ENCODE data around the gene FGF14. TPM values are rescaled to one million over a fixed set of nuclear protein-coding genes. Genes with fewer than 3 reads are reported as not detected.

The FGF14 gene
- total RNA-seq, 1 donor from 2014 or later = 0.52 TPM

DNA sequence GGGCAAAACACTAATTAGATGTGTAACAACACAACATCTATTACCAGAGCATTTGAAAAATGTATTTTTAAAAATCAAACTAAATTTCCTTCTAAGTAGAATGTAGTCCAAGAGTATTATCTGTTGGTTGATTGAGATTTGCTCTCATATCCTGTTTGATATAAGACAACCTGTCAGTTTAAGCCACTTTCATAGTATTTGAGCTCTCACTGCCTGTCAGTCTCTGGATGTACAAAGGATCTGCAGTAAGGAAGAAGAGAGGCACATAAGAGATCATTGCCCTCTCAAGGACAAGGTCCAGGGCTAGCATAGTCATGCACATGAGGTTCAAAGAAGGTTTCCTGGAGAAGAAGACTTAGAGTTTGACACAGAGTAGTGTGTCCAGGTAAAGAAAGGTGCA is 57.4 kb downstream of the FGF14 start:
- Histone ChIP-seq H3K9ac (ENCODE audit: low read depth in 1 of 3, low read length in 3 of 3) (no peak overlapping the region), H3K4me3 (ENCODE audit: low read length in 3 of 3) (no peak overlapping the region), H3K9me3 (ENCODE audit: control insufficient read depth in 3 of 3, low read length in 3 of 3) (no peaks in the 10 kb centered on the region), H3K27me3 (ENCODE audit: control insufficient read depth in 3 of 3, insufficient read depth in 3 of 3, low read length in 3 of 3) (no peaks in the 10 kb centered on the region), H3K27ac (ENCODE audit: low read depth, low read length) (no peak overlapping the region), H3K4me1 (ENCODE audit: control insufficient read depth in 3 of 3, insufficient read depth in 3 of 3, low read length in 3 of 3) (no peaks in the 10 kb centered on the region), H3K36me3 (ENCODE audit: control insufficient read depth in 3 of 3, insufficient read depth in 3 of 3, low read length in 3 of 3) (no peaks in the 10 kb centered on the region)

DNA sequence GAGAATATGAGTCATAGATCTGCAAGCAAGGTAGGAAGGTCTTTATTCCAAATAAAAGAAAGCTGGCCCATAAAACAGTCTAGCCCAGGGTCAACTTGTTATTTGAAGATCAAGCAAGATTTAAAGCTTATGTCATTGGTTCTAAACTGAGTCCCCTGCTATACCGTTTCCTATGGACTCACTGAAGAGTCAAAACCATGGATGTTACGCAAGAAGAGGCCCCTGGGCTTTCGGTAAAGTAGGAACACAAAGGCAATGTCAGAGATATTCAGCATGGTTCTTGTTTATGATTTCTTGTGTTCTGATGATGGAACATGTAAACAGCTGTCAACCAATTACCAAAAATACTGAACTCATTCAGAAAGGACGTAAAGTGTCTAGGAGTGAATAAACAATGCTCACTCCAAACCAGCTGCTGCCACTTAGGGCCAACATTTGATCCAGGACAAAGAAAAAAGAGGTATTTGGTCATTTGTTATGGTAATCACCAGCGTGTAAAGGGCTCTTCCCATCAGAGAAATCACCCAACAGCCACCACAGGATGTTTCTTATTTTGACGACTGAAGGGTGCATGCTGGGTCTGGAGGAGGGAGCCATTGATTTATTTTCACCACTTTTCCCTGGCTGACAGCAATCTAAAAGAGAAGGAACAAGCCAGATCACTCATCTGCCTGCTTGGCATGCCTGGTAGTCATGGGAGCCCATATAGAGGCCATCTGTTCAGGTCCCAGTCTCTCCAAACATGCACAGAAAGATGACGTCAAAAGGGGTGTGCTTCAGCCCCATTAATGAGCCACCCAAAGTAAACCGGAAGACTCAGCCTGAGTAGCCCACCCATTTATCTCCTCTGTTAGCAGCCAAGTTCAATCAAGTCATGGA is 68.3 kb downstream of the FGF14 start:
- Histone ChIP-seq H3K9me3 (ENCODE audit: control insufficient read depth in 3 of 3, low read length in 3 of 3) (no peaks in the 10 kb centered on the region), H3K9ac (ENCODE audit: low read depth in 1 of 3, low read length in 3 of 3) (no peak overlapping the region), H3K36me3 (ENCODE audit: control insufficient read depth in 3 of 3, insufficient read depth in 3 of 3, low read length in 3 of 3) (no peaks in the 10 kb centered on the region), H3K4me1 (ENCODE audit: control insufficient read depth in 3 of 3, insufficient read depth in 3 of 3, low read length in 3 of 3) (no peaks in the 10 kb centered on the region), H3K27ac (ENCODE audit: low read depth, low read length) (no peak overlapping the region), H3K27me3 (ENCODE audit: control insufficient read depth in 3 of 3, insufficient read depth in 3 of 3, low read length in 3 of 3) (no peaks in the 10 kb centered on the region), H3K4me3 (ENCODE audit: low read length in 3 of 3) (no peak overlapping the region)

DNA sequence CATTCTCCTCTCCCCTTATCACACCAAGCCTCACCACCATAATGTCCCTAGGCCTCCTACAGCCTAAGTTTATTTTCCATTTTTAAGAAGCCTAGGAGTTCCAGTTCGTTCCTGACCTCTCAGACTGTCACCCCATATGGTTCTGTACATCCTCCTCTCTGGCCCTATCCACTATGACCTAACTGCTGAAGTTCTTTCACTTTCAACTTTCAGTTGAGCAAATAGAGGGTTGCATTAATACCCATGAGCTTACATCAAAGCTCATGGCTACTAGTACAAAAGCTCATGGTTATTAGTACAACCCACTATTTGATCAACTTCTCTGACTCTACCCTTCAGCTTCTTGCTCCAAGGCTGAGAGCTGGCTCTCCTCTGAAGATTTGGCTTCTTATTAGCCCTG is 72.9 kb downstream of the FGF14 start:
- H3K4me3 ChIP-seq (ENCODE audit: low read length in 3 of 3) = no peak overlapping the region
- H3K9ac ChIP-seq (ENCODE audit: low read depth in 1 of 3, low read length in 3 of 3) = no peak overlapping the region
- no peaks in the 10 kb centered on the region for H3K27me3 ChIP-seq (ENCODE audit: control insufficient read depth in 3 of 3, insufficient read depth in 3 of 3, low read length in 3 of 3)
- H3K27ac ChIP-seq (ENCODE audit: low read depth, low read length) = no peak overlapping the region
- no peaks in the 10 kb centered on the region for H3K36me3 ChIP-seq (ENCODE audit: control insufficient read depth in 3 of 3, insufficient read depth in 3 of 3, low read length in 3 of 3)
- no peaks in the 10 kb centered on the region for H3K4me1 ChIP-seq (ENCODE audit: control insufficient read depth in 3 of 3, insufficient read depth in 3 of 3, low read length in 3 of 3)
- H3K9me3 ChIP-seq (ENCODE audit: control insufficient read depth in 3 of 3, low read length in 3 of 3) = no peaks in the 10 kb centered on the region

DNA sequence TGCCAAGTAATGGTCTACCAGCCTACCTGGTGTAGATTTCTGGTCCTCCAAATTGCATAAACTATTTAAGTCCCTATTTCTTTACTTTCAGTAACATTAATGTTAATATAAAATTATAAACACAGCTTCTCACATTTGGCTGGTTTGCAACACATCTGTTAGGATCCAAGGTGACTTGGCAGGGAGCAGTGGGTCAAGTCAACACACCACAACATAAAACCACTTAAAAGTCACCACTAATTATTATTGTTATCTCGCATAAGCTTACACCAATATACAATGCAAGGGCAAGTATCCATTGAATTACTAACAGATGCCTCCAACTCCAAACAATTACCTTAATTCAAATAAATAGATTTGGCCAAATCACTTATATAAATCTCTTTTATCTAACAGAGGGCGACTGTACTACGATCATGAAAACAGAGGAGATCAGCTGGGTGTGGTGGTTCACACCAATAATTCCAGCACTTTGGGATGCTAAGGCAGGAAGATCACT is 74.7 kb downstream of the FGF14 start:
- Histone ChIP-seq H3K27ac (ENCODE audit: low read depth, low read length) (no peak overlapping the region), H3K9me3 (ENCODE audit: control insufficient read depth in 3 of 3, low read length in 3 of 3) (no peaks in the 10 kb centered on the region), H3K9ac (ENCODE audit: low read depth in 1 of 3, low read length in 3 of 3) (no peak overlapping the region), H3K36me3 (ENCODE audit: control insufficient read depth in 3 of 3, insufficient read depth in 3 of 3, low read length in 3 of 3) (no peaks in the 10 kb centered on the region), H3K27me3 (ENCODE audit: control insufficient read depth in 3 of 3, insufficient read depth in 3 of 3, low read length in 3 of 3) (no peaks in the 10 kb centered on the region), H3K4me3 (ENCODE audit: low read length in 3 of 3) (no peak overlapping the region), H3K4me1 (ENCODE audit: control insufficient read depth in 3 of 3, insufficient read depth in 3 of 3, low read length in 3 of 3) (no peaks in the 10 kb centered on the region)

DNA sequence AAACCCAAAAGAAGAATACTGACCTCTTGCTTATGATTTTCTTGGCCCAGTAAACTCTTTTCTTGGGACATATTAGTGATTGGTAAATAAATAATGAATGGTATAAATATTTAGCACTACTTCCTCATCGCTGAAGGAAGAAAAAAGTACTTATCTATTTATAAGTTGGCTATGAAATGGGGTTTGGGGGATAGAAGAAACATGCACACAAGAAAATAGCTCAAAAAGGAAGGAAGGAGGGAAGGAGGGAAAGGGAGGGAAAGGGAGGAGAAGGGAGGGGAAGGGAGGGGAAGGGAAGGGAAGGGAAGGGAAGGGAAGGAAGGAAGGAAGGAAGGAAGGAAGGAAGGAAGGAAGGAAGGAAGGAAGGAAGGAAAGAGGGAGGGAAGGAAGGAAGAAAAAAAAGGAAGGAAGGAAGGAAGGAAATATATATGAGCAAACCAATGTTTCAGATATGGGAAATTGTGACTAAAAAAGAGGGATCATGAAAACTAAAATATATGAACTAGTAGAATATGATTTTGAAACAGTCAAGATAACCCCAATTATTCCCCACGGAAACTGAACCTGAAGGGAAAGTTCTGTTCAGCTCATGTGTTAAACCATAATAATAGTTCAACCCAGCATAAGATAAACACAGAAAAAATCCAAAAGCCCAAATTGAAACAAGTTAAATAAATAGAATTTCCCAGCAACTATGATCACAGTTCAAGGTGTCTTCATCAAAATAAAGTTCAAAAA is 75.3 kb downstream of the FGF14 start:
- H3K4me1 ChIP-seq (ENCODE audit: control insufficient read depth in 3 of 3, insufficient read depth in 3 of 3, low read length in 3 of 3) = no peaks in the 10 kb centered on the region
- H3K27me3 ChIP-seq (ENCODE audit: control insufficient read depth in 3 of 3, insufficient read depth in 3 of 3, low read length in 3 of 3) = no peaks in the 10 kb centered on the region
- no peak overlapping the region for H3K27ac ChIP-seq (ENCODE audit: low read depth, low read length)
- no peaks in the 10 kb centered on the region for H3K36me3 ChIP-seq (ENCODE audit: control insufficient read depth in 3 of 3, insufficient read depth in 3 of 3, low read length in 3 of 3)
- H3K9me3 ChIP-seq (ENCODE audit: control insufficient read depth in 3 of 3, low read length in 3 of 3) = no peaks in the 10 kb centered on the region
- H3K4me3 ChIP-seq (ENCODE audit: low read length in 3 of 3) = no peak overlapping the region
- H3K9ac ChIP-seq (ENCODE audit: low read depth in 1 of 3, low read length in 3 of 3) = no peak overlapping the region

DNA sequence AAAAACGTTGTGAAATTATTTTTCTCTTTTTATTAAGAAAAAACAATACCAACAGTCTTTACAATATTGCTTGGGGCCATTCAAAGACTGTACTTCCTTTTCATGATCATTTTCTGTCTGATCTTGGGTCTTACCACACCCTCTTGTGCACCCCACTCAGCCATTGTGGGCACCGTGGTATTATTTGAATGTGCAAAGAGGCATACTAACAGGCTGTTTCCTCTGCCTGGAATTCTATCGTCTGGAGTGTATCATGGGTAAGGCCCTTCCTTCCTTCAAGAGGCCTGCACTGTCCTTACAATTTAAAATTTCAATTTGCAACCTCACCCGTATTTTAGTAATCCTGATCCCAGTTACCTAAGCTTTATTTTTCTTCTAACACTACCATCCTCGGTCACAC is 76.5 kb downstream of the FGF14 start:
- no peak overlapping the region for H3K27ac ChIP-seq (ENCODE audit: low read depth, low read length)
- no peaks in the 10 kb centered on the region for H3K4me1 ChIP-seq (ENCODE audit: control insufficient read depth in 3 of 3, insufficient read depth in 3 of 3, low read length in 3 of 3)
- no peaks in the 10 kb centered on the region for H3K27me3 ChIP-seq (ENCODE audit: control insufficient read depth in 3 of 3, insufficient read depth in 3 of 3, low read length in 3 of 3)
- H3K36me3 ChIP-seq (ENCODE audit: control insufficient read depth in 3 of 3, insufficient read depth in 3 of 3, low read length in 3 of 3) = no peaks in the 10 kb centered on the region
- H3K4me3 ChIP-seq (ENCODE audit: low read length in 3 of 3) = no peak overlapping the region
- no peak overlapping the region for H3K9ac ChIP-seq (ENCODE audit: low read depth in 1 of 3, low read length in 3 of 3)
- no peaks in the 10 kb centered on the region for H3K9me3 ChIP-seq (ENCODE audit: control insufficient read depth in 3 of 3, low read length in 3 of 3)

DNA sequence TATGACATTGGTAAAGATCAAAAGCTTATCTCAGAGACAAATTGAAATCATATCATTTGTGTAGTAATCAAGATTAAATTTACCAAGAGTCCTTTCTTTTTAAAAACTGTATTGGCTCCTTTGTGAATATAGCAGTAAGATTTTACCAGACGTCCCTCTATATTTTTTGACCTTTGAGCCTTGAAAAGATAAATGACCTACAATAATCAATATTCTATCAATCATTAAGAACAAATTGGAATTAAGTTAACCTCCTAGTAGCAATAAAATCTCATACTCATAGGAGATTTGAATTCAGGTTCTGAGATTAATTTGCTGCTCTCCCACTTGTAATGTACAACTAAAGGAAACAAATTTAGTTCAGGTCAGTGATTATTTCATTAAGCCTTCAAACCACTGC is 78.3 kb downstream of the FGF14 start:
- Histone ChIP-seq H3K4me1 (ENCODE audit: control insufficient read depth in 3 of 3, insufficient read depth in 3 of 3, low read length in 3 of 3) (no peaks in the 10 kb centered on the region), H3K27me3 (ENCODE audit: control insufficient read depth in 3 of 3, insufficient read depth in 3 of 3, low read length in 3 of 3) (no peaks in the 10 kb centered on the region), H3K9me3 (ENCODE audit: control insufficient read depth in 3 of 3, low read length in 3 of 3) (no peaks in the 10 kb centered on the region), H3K4me3 (ENCODE audit: low read length in 3 of 3) (no peak overlapping the region), H3K9ac (ENCODE audit: low read depth in 1 of 3, low read length in 3 of 3) (no peak overlapping the region), H3K27ac (ENCODE audit: low read depth, low read length) (no peak overlapping the region), H3K36me3 (ENCODE audit: control insufficient read depth in 3 of 3, insufficient read depth in 3 of 3, low read length in 3 of 3) (no peaks in the 10 kb centered on the region)

DNA sequence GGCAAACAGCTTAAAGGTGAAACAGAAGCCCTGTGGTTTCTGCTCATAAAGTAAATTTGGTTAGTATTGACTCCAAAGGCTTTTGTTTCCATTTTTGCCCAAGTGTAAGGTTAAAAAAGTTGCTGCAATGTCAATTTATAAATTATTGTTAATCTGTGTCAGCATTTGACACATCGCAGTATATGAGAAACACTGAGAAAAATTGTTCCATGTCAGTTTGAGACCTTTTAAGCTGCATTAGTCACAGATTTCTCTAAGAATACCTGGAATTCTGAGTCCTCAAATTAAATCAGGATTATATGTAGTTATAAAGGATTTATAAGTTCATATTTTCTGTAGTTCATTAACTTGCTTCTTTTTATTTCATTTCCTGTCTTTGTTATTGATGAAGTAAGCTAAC is 78.8 kb downstream of the FGF14 start:
- Histone ChIP-seq H3K36me3 (ENCODE audit: control insufficient read depth in 3 of 3, insufficient read depth in 3 of 3, low read length in 3 of 3) (no peaks in the 10 kb centered on the region), H3K4me1 (ENCODE audit: control insufficient read depth in 3 of 3, insufficient read depth in 3 of 3, low read length in 3 of 3) (peaks cover 0 to 2% (median 0%) of the 10 kb centered on the region in 3 donors), H3K4me3 (ENCODE audit: low read length in 3 of 3) (no peak overlapping the region), H3K27me3 (ENCODE audit: control insufficient read depth in 3 of 3, insufficient read depth in 3 of 3, low read length in 3 of 3) (no peaks in the 10 kb centered on the region), H3K9ac (ENCODE audit: low read depth in 1 of 3, low read length in 3 of 3) (no peak overlapping the region), H3K9me3 (ENCODE audit: control insufficient read depth in 3 of 3, low read length in 3 of 3) (no peaks in the 10 kb centered on the region), H3K27ac (ENCODE audit: low read depth, low read length) (no peak overlapping the region)

DNA sequence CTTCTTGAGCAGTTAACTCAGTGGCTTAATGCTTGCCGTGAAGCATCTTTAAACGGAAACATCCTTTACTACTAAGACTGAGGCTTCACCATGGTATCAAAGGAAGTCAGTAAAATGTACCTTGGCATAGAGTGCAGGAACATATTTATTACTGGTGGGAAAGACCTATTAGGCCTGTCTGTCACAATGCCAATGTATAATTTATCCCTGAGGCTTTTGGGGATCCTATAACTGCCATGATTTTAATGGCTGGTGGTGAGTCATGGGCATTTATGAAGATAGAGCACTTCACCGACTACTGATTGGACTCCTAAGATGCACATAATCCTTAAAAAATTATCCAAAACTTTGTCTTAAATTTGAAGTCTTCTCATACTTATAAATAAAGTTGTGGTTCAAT is 79.6 kb downstream of the FGF14 start:
- Histone ChIP-seq H3K4me1 (ENCODE audit: control insufficient read depth in 3 of 3, insufficient read depth in 3 of 3, low read length in 3 of 3) (peaks cover 0 to 7% (median 0%) of the 10 kb centered on the region in 3 donors), H3K36me3 (ENCODE audit: control insufficient read depth in 3 of 3, insufficient read depth in 3 of 3, low read length in 3 of 3) (no peaks in the 10 kb centered on the region), H3K4me3 (ENCODE audit: low read length in 3 of 3) (no peak overlapping the region), H3K27ac (ENCODE audit: low read depth, low read length) (no peak overlapping the region), H3K9ac (ENCODE audit: low read depth in 1 of 3, low read length in 3 of 3) (no peak overlapping the region), H3K27me3 (ENCODE audit: control insufficient read depth in 3 of 3, insufficient read depth in 3 of 3, low read length in 3 of 3) (no peaks in the 10 kb centered on the region), H3K9me3 (ENCODE audit: control insufficient read depth in 3 of 3, low read length in 3 of 3) (no peaks in the 10 kb centered on the region)

DNA sequence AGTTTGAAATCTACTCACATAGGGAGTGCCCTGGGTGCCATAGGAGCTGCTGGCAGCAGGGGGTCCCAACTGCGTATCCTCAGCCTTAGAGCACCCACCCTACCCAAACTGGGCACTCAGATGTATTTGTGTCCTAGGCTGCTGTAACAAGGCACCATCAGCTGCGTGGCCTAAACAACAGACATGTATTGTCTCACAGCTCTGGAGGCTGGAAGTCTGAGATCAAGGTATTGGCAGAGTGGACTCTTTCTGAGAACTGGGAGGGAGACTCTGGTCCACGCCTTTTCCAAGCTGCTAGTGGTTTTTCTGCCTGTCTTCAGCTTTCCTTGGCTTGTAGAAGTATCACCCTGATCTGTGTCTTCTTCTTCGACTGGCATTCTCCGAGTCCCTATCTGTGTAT is 83.6 kb downstream of the FGF14 start:
- no peak overlapping the region for H3K4me3 ChIP-seq (ENCODE audit: low read length in 3 of 3)
- no peaks in the 10 kb centered on the region for H3K9me3 ChIP-seq (ENCODE audit: control insufficient read depth in 3 of 3, low read length in 3 of 3)
- no peaks in the 10 kb centered on the region for H3K36me3 ChIP-seq (ENCODE audit: control insufficient read depth in 3 of 3, insufficient read depth in 3 of 3, low read length in 3 of 3)
- peaks cover 0 to 7% (median 0%) of the 10 kb centered on the region in 3 donors for H3K4me1 ChIP-seq (ENCODE audit: control insufficient read depth in 3 of 3, insufficient read depth in 3 of 3, low read length in 3 of 3)
- H3K9ac ChIP-seq (ENCODE audit: low read depth in 1 of 3, low read length in 3 of 3) = no peak overlapping the region
- H3K27ac ChIP-seq (ENCODE audit: low read depth, low read length) = no peak overlapping the region
- H3K27me3 ChIP-seq (ENCODE audit: control insufficient read depth in 3 of 3, insufficient read depth in 3 of 3, low read length in 3 of 3) = no peaks in the 10 kb centered on the region

All from skeletal muscle tissue (tissue), 4 donors.